NB4 (cell line): ENCODE results near the gene COMMD7.

Source experiments
- DNase-seq: peaks from one replicate; pipeline ENCODE4 v3.0.0; 2010; ENCODE audit warnings: low read depth
- H3K4me3 ChIP-seq: one replicate; pipeline ENCODE4 v1.5.1; 2011; ENCODE audit warnings: mild to moderate bottlenecking, low read depth, low read length, moderate library complexity
- MYC ChIP-seq: IDR thresholded peaks from 2 replicates; pipeline ENCODE4 v1.6.1; 2011; ENCODE audit warnings: low read depth, low read length
- POLR2A ChIP-seq: IDR thresholded peaks from 2 replicates; pipeline ENCODE4 v1.6.1; 2011; ENCODE audit warnings: mild to moderate bottlenecking; ENCODE audit not compliant: insufficient read length; ENCODE audit errors: extremely low read depth
- TF ChIP-seq, protein P1 (sequence below): IDR thresholded peaks from 2 replicates; pipeline ENCODE4 v1.6.1; 2011; ENCODE audit warnings: low read depth, low read length
- TF ChIP-seq, protein P2 (sequence below): IDR thresholded peaks from one replicate; pipeline ENCODE4 v1.5.1; 2012; ENCODE audit warnings: low read depth, low read length

The COMMD7 gene

DNA sequence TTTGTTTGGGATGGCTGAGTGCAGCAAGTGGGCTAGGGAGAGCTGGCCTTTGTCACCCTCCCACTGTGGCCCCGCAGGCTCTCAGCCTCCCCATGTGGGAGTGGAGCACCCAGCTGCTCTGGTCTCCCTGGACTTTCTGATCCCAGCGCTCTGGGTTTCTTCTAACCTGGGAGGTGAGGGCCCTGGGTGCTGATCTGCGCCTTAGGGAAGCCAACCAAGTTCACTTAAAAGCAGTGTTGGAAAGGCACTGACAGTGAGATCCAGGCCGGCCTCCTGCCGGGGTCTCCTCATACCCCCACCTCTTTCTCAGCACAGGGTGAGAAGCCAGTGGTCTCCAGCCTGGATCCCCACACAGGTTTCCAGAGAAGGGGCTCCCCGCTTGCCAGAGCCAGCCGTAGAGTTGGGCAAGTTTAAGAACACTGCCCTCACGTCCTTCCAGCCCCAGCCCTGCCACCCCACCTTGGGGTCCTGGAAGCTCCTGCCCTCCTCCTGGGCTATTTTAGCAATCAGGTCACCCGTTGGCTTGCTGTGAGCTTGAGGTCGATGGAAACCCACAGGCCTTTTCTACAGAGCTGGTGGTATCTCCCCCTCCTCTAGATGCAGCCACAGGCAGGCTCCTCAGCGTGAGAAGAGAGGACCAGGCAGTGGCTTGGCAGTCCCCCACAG is 79.1 kb downstream of the COMMD7 start:
- no peak for DNase-seq

DNA sequence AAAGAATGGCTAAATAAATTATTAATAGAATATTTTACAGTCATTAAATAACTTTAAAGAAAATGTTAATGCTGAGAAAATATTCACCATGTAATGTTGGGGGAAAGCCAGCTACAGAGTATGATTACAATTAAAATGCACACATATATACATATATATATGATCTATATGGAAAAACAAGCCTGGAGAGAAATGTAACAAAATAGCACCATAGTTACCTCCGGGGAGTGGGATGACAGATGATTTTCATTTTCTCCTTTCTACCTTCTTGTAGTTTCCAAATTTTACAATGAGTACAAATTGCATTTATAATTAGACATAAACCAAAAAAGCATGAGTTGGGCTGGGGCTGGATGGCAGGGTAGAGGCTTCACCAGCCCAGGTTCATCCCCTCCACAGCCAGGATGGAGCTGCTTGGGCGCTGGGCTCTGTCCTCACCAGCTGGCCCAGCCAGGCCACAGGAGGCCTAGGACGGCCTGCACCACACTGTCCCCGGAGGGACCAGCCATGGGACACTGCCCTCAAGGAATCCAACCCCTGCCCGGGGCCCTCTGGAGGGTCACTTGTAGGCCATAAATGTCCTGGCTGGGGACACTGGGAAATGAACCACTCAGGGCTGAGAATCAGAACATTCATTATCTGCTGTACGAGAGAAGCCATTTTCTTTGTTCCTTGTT is 79.8 kb downstream of the COMMD7 start:
- H3K4me3 ChIP-seq, result no peak overlapping the region
- TF ChIP-seq MYC, result no peak
- DNase-seq, result no peak

More for the DNA sequence above, 79.1 kb downstream of the COMMD7 start:
- TF ChIP-seq, protein P1, sequence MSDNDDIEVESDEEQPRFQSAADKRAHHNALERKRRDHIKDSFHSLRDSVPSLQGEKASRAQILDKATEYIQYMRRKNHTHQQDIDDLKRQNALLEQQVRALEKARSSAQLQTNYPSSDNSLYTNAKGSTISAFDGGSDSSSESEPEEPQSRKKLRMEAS, result no peak
- TF ChIP-seq, protein P2, sequence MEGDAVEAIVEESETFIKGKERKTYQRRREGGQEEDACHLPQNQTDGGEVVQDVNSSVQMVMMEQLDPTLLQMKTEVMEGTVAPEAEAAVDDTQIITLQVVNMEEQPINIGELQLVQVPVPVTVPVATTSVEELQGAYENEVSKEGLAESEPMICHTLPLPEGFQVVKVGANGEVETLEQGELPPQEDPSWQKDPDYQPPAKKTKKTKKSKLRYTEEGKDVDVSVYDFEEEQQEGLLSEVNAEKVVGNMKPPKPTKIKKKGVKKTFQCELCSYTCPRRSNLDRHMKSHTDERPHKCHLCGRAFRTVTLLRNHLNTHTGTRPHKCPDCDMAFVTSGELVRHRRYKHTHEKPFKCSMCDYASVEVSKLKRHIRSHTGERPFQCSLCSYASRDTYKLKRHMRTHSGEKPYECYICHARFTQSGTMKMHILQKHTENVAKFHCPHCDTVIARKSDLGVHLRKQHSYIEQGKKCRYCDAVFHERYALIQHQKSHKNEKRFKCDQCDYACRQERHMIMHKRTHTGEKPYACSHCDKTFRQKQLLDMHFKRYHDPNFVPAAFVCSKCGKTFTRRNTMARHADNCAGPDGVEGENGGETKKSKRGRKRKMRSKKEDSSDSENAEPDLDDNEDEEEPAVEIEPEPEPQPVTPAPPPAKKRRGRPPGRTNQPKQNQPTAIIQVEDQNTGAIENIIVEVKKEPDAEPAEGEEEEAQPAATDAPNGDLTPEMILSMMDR, result no peak
- TF ChIP-seq MYC, result no peak
- no peak for TF ChIP-seq POLR2A
- H3K4me3 ChIP-seq, result no peak overlapping the region

DNA sequence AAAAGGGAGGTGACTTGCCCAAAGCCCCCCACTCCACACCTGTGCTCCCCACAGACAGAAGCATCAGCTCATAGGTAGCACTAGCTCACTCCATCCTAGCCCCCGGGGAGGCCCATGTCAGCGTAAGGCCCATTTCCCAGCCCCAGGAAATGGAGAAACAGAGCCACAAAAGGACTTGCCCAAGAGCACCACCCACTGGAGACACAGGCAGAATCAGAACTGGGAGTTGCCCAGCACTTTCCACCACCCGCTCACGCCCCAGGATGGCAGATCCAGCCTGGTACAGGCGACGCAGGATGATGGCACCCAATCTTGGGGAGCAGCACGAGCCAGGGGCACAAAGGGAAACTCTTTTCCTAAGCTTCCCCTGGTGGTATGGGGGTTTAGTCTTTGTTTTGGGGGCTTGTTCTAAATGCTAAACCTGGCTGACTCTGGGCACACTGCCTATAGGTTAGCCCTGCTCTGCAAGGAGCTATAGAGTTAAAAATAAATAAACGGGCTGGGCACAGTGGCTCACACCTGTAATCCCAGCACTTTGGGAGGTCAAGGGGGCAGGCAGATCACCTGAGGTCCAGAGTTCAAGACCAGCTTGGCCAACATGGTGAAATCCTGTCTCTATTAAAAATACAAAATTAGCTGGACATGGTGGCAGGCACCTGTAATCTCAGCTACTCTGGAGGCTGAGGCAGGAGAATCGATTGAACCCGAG is 81.3 kb downstream of the COMMD7 start:
- DNase-seq, result no peak
- TF ChIP-seq, protein P1, result no peak
- TF ChIP-seq POLR2A (no peak), MYC (no peak)
- TF ChIP-seq, protein P2, result peak; percentile 22
- no peak overlapping the region for H3K4me3 ChIP-seq

DNA sequence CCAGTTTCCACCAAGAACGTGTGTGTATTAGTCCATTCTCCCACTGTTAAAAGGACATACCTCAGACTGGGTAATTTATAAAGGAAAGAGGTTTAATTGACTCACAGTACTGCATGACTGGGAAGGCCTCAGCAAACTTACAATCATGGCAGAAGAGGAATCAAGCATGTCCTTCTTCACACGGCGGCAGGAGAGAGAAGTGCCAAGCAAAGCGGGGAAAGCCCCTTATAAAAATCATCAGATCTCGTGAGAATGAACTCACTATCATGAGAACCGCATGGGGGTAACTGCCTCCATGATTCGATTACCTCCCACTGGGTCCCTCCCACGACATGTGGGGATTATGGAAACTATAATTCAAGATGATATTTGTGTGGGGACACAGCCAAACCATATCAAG is 82.6 kb downstream of the COMMD7 start:
- no peak for TF ChIP-seq POLR2A
- TF ChIP-seq, protein P2, result no peak
- no peak for TF ChIP-seq MYC
- TF ChIP-seq, protein P1, result no peak
- H3K4me3 ChIP-seq, result no peak overlapping the region
- no peak for DNase-seq

DNA sequence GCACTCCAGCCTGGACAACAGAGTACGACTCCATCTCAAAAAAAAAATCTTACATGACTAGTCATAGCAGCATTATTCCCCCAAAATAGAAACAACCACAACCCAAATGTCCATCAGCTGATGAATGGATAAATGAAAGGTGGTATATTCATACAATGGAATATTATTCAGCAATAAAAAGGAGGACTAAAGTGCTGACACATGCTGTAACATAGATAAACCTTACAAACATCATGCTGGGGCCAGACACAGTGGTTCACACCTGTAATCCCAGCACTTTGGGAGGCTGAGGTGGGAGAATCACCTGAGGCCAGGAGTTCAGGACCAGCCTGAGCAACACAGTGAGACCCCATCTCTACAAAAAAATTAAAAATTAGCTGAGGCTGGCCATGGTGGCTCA is 86.4 kb downstream of the COMMD7 start:
- TF ChIP-seq, protein P1, result no peak
- TF ChIP-seq POLR2A, result no peak
- no peak for TF ChIP-seq MYC
- H3K4me3 ChIP-seq, result no peak overlapping the region
- DNase-seq, result no peak

DNA sequence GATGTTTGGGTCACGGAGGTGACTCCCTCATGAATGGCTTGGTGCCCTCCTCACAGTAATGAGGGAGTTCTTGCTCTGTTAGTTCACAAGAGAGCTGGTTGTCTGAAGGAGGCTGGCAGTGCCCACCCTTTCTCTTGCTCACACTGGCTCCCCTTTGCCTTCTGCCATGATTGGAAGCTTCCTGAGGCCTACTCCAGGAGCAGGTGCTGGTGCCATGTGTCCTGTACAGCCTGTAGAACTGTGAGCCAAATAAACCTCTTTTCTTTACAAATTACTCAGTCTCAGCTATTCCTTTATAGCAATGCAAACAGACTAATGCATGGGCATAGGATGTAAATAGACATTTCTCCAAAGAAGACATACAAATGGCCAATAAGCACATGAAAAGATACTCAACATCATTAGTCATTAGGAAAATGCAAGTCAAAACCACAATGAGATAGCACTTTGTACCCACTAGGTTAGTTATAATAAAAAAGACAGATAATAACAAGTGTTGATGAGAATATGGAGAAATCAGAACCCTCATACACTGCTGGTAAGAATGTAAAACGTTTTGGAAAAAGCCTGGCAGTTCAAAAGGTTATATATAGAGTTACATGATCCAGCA is 87.3 kb downstream of the COMMD7 start:
- TF ChIP-seq, protein P1, result no peak
- TF ChIP-seq, protein P2, result no peak
- no peak for TF ChIP-seq MYC
- TF ChIP-seq POLR2A, result no peak
- H3K4me3 ChIP-seq, result no peak overlapping the region
- DNase-seq, result no peak
